Endothelial cell of umbilical vein (primary cell): ENCODE data around the gene KCTD17. TPM values are rescaled to one million over a fixed set of nuclear protein-coding genes. Genes with fewer than 3 reads are reported as not detected.

Source experiments
- BruUV-seq: library from RNA; stranded (reverse); fragments of 400-500 nt; replicated peaks from 2 replicates; lab custom pipeline; 2021; lab: Mats Ljungman, UMichigan
- CTCF ChIA-PET: fragments of 300-600, 350-600 bp; sonication (Branson Sonifier 250); formaldehyde crosslinking; loops from one replicate; lab custom pipeline; 2021; ENCODE audit warnings: antibody characterized with exemption, inconsistent platforms; lab: Charles Lee
- POLR2A ChIA-PET: fragments of 300-600, 350-600 bp; sonication (Branson Sonifier 250); formaldehyde crosslinking; loops from one replicate; lab custom pipeline; 2021; ENCODE audit warnings: antibody characterized with exemption, inconsistent platforms; lab: Charles Lee
- DNase-seq: peaks from one replicate; pipeline ENCODE4 v3.0.0-alpha.2; 2011; ENCODE audit warnings: low read depth, low spot score
- FAIRE-seq: peaks from 2 replicates; lab custom pipeline; 2011; peaks lifted over from hg19 to GRCh38; lab: Jason Lieb, UNC
- H2AFZ ChIP-seq: 2 replicates; pipeline ENCODE4 v1.6.0; 2012; ENCODE audit warnings: low read depth, low read length, control low read depth, inconsistent platforms
- H3K27ac ChIP-seq: 2 replicates; pipeline ENCODE4 v1.5.1; 2011; ENCODE audit warnings: low read depth, mild to moderate bottlenecking, control low read depth, low read length, moderate library complexity; ENCODE audit not compliant: insufficient read depth
- H3K27me3 ChIP-seq, 2 experiments: 2 replicates each; pipeline versions ENCODE4 v1.6.0 to v1.6.1; 2011; ENCODE audit warnings: low read length in 2 of 2, mixed read lengths in 1 of 2; ENCODE audit not compliant: control insufficient read depth in 2 of 2, insufficient read depth in 2 of 2
- H3K36me3 ChIP-seq, 2 experiments: 2 replicates in 1 of 2; 3 replicates in 1 of 2; pipeline ENCODE4 v1.5.1; 2011; ENCODE audit warnings: low read length in 2 of 2, mild to moderate bottlenecking in 1 of 2, moderate library complexity in 1 of 2; ENCODE audit not compliant: control insufficient read depth in 2 of 2, insufficient read depth in 2 of 2; ENCODE audit errors: extremely low read depth in 1 of 2
- H3K4me1 ChIP-seq: 3 replicates; pipeline ENCODE4 v1.5.1; 2011; ENCODE audit warnings: mild to moderate bottlenecking, low read length; ENCODE audit not compliant: control insufficient read depth, insufficient read depth; ENCODE audit errors: extremely low read depth
- H3K4me2 ChIP-seq: 2 replicates; pipeline ENCODE4 v1.6.1; 2011; ENCODE audit warnings: low read length, control low read depth, mixed read lengths; ENCODE audit not compliant: insufficient read depth
- H3K4me3 ChIP-seq, 3 experiments: fragments of 200-600 bp in 1 of 3; sonication (generic), shearing (Covaris generic) in 1 of 3; replicated peaks in 1 of 3; 2 replicates each; pipeline ENCODE4 v1.5.1; 2011 to 2016; ENCODE audit warnings: control low read depth in 3 of 3, low read length in 3 of 3, mild to moderate bottlenecking in 2 of 3, inconsistent platforms in 1 of 3, low read depth in 1 of 3, moderate library complexity in 1 of 3; ENCODE audit not compliant: insufficient read depth in 1 of 3
- H3K79me2 ChIP-seq: 2 replicates; pipeline ENCODE4 v1.6.0; 2012; ENCODE audit warnings: low read length, inconsistent platforms; ENCODE audit not compliant: control insufficient read depth, insufficient read depth
- H3K9ac ChIP-seq: replicated peaks from 2 replicates; pipeline ENCODE3; 2011; ENCODE audit warnings: low read length, control low read depth; ENCODE audit not compliant: insufficient read depth; ENCODE audit errors: extremely low read depth
- H3K9me1 ChIP-seq: replicated peaks from 3 replicates; pipeline ENCODE4 v1.6.0; 2011; ENCODE audit warnings: mild to moderate bottlenecking, low read length; ENCODE audit not compliant: control insufficient read depth, insufficient read depth; ENCODE audit errors: extremely low read depth
- H3K9me3 ChIP-seq: replicated peaks from 2 replicates; pipeline ENCODE4 v1.5.1; 2012; ENCODE audit warnings: low read length, inconsistent platforms; ENCODE audit not compliant: control insufficient read depth, insufficient read depth
- H4K20me1 ChIP-seq: replicated peaks from 2 replicates; pipeline ENCODE3; 2011; ENCODE audit warnings: mild to moderate bottlenecking, low read length; ENCODE audit not compliant: control insufficient read depth, insufficient read depth; ENCODE audit errors: extremely low read depth
- EZH2 ChIP-seq: IDR thresholded peaks from 2 replicates; pipeline ENCODE4 v1.6.1; 2012; ENCODE audit warnings: borderline replicate concordance, low read depth, mild to moderate bottlenecking, moderate library complexity, low read length, inconsistent platforms; ENCODE audit not compliant: severe bottlenecking
- FOS ChIP-seq: IDR thresholded peaks from 2 replicates; pipeline ENCODE4 v1.6.1; 2011; ENCODE audit warnings: mild to moderate bottlenecking, low read length, moderate library complexity, borderline replicate concordance; ENCODE audit not compliant: insufficient read depth
- GATA2 ChIP-seq: IDR thresholded peaks from 2 replicates; pipeline ENCODE4 v1.7.0; 2011; ENCODE audit warnings: low read depth, mild to moderate bottlenecking, moderate library complexity, mixed read lengths, low read length; ENCODE audit not compliant: insufficient read length, insufficient read depth
- JUN ChIP-seq: IDR thresholded peaks from 2 replicates; pipeline ENCODE4 v1.6.1; 2011; ENCODE audit warnings: borderline replicate concordance, low read depth; ENCODE audit not compliant: insufficient read length, insufficient read depth
- MYC ChIP-seq: IDR thresholded peaks from one replicate; pipeline ENCODE4 v1.6.1; 2011; ENCODE audit warnings: mild to moderate bottlenecking, low read depth, low read length
- POLR2A ChIP-seq: IDR thresholded peaks from 2 replicates; pipeline ENCODE4 v1.6.1; 2012; ENCODE audit warnings: low read depth, mild to moderate bottlenecking, control low read depth, low read length
- POLR2AphosphoS5 ChIP-seq: IDR thresholded peaks from 2 replicates; pipeline ENCODE4 v1.6.1; 2012; ENCODE audit warnings: low read depth, mild to moderate bottlenecking, control low read depth, low read length, moderate library complexity; ENCODE audit not compliant: insufficient read depth
- dilution Hi-C: fragments of 300-500 bp; cut with MboI; formaldehyde crosslinking; loops from one replicate; pipeline ENCODE4 v1.15.0; 2019; ENCODE audit warnings: low sequenced_read_pairs; ENCODE audit not compliant: extremely low pct_ligation_motif_present
- intact Hi-C: fragments of 100-400 bp; cut with micrococcal nuclease; formaldehyde crosslinking; loops from one replicate; pipeline ENCODE4 v1.10.0; 2022
- polyA plus RNA-seq, 4 experiments: library from polyadenylated mRNA; depleted of rRNA in 3 of 4; stranded (reverse) in 3 of 4; unstranded in 1 of 4; fragments of >200 nt; gene quantifications; 2 replicates each; pipeline versions ENCODE4 v1.2.1 to v1.2.3, GENCODE V29; 2011 to 2012; ENCODE audit warnings: missing spikeins in 1 of 4
- total RNA-seq: library from RNA; stranded (reverse); gene quantifications from 2 replicates; pipeline ENCODE4 v1.2.3, GENCODE V29; 2021
- TF ChIP-seq, protein P1 (sequence below), 2 donors: IDR thresholded peaks; 1 replicate in 1 of 2; 2 replicates in 1 of 2; pipeline ENCODE4 v1.5.1; 2011; ENCODE audit warnings: low read length in 2 of 2, mild to moderate bottlenecking in 2 of 2, moderate library complexity in 2 of 2, control low read depth in 1 of 2, inconsistent platforms in 1 of 2, low read depth in 1 of 2; ENCODE audit not compliant: insufficient read depth in 1 of 2; ENCODE audit errors: extremely low read depth in 1 of 2
- TF ChIP-seq, protein P2 (sequence below): IDR thresholded peaks from 2 replicates; pipeline ENCODE4 v1.6.1; 2011; ENCODE audit not compliant: insufficient read depth, insufficient read length

KCTD17 gene
- total and polyA plus RNA-seq, 2 donors (not counting 3 experiments of a cell fraction or from before 2014, with no cell fraction given): 59.2 to 73.0 TPM

DNA sequence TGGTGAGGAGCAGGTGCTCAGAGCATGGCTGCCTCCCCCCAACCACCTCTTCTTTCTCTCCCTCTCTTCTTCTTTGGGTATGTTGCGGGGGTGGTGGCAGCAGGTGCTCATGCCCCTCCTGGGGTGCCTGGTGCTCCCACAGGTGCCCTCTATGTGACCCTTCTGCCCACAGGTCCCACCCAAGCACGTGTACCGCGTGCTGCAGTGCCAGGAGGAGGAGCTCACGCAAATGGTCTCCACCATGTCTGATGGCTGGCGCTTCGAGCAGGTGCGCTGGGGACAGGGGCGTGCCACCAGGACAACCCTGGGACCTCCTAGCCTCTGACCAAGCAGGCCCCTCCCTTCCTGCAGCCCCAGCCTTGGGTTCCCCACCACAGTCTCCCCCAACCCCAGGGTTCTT, 5.7 kb downstream of the KCTD17 start:
- Histone ChIP-seq H3K27ac (no peak overlapping the region), H4K20me1 (no peaks in the 10 kb centered on the region), H3K4me3 (no peak overlapping the region), H3K27me3 (no peaks in the 10 kb centered on the region), H3K36me3 (peaks cover 3 to 46% of the 10 kb centered on the region in 2 experiments), H3K9me1 (no peaks in the 10 kb centered on the region), H3K79me2 (peaks cover 2% of the 10 kb centered on the region), H3K4me2 (no peak overlapping the region), H3K9me3 (no peaks in the 10 kb centered on the region), H3K9ac (no peak overlapping the region), H2AFZ (no peak overlapping the region), H3K4me1 (peaks cover 5% of the 10 kb centered on the region)
- no TSS peak for BruUV-seq
- POLR2A ChIA-PET: no interaction called here
- TF ChIP-seq, protein P1, sequence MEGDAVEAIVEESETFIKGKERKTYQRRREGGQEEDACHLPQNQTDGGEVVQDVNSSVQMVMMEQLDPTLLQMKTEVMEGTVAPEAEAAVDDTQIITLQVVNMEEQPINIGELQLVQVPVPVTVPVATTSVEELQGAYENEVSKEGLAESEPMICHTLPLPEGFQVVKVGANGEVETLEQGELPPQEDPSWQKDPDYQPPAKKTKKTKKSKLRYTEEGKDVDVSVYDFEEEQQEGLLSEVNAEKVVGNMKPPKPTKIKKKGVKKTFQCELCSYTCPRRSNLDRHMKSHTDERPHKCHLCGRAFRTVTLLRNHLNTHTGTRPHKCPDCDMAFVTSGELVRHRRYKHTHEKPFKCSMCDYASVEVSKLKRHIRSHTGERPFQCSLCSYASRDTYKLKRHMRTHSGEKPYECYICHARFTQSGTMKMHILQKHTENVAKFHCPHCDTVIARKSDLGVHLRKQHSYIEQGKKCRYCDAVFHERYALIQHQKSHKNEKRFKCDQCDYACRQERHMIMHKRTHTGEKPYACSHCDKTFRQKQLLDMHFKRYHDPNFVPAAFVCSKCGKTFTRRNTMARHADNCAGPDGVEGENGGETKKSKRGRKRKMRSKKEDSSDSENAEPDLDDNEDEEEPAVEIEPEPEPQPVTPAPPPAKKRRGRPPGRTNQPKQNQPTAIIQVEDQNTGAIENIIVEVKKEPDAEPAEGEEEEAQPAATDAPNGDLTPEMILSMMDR (IDR thresholded peaks at IDR 0.05; ENCODE audit: extremely low read depth in 1 of 2, insufficient read depth in 1 of 2, low read depth in 1 of 2, low read length in 2 of 2): no peak
- TF ChIP-seq MYC: no peak
- TF ChIP-seq, protein P2, sequence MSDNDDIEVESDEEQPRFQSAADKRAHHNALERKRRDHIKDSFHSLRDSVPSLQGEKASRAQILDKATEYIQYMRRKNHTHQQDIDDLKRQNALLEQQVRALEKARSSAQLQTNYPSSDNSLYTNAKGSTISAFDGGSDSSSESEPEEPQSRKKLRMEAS: no peak
- no peak for TF ChIP-seq JUN
- no peak for TF ChIP-seq GATA2
- TF ChIP-seq POLR2AphosphoS5: no peak
- TF ChIP-seq FOS: no peak
- no peak for TF ChIP-seq EZH2
- TF ChIP-seq POLR2A: no peak
- dilution Hi-C loops: no loop called here
- DNase-seq (no peak), FAIRE-seq (no peak)
- CTCF ChIA-PET: no interaction called here
- intact Hi-C loops: no loop called here
